GM18907 (cell line): Measurements from ENCODE around the gene TNFRSF4.

Experiments
- ATAC-seq: cut with Tn5 transposase; IDR thresholded peaks from one replicate; pipeline ENCODE4 v1.9.1; 2021; ENCODE audit warnings: mild to moderate bottlenecking, moderate library complexity; ENCODE audit not compliant: unreplicated experiment

TNFRSF4 gene

GRCh38 chr1:1219341-1219740, 5.4 kb upstream of the TNFRSF4 start:
- no peak for ATAC-seq

- ATAC-seq = no peak
Observed at GRCh38 chr1:1218524-1219200, 4.7 kb upstream of the TNFRSF4 start.

- ATAC-seq = no peak
Observed at GRCh38 chr1:1217621-1218523, 3.9 kb upstream of the TNFRSF4 start.

DNA sequence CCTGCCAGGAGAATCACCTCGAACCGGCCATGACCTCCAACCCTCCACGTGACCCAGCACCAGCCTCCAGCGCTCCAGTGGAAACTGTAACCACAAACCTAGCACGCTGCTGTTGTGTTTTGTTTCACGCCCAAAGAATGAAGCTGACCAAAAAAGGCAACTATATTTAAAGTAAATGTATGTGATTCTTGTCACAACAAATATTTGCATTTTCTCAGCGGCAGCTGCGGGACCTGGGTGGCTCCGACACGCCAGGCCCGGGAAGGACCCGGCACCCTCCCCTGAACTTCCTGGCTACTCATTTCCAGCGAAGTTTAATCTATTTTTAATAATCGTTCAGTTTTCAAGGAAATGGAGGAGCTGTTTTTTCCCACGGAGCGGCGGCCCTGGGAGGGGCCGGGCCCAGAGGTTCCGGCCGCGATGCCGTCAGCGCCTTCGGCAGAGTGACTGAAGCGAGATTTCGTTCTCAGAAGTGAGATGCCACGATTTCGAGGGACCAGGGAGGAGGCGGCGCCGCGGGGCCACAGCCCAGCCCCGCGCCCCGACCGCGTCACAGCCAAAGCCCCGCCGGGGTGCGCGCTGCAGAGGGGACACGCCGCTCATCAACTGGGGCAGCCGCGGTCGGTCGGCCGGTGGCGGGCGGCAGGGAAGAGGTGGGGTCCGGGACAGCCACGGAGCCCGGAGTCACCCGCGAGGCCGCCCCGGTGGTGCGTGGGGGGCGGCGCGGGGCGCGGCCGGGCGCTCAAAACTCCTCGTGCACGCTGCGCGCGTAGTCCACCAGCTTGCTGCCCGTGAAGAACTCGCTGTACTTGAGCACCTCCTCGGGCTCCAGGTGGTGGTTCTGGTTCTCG, 3.0 kb upstream of the TNFRSF4 start:
- no peak for ATAC-seq

DNA sequence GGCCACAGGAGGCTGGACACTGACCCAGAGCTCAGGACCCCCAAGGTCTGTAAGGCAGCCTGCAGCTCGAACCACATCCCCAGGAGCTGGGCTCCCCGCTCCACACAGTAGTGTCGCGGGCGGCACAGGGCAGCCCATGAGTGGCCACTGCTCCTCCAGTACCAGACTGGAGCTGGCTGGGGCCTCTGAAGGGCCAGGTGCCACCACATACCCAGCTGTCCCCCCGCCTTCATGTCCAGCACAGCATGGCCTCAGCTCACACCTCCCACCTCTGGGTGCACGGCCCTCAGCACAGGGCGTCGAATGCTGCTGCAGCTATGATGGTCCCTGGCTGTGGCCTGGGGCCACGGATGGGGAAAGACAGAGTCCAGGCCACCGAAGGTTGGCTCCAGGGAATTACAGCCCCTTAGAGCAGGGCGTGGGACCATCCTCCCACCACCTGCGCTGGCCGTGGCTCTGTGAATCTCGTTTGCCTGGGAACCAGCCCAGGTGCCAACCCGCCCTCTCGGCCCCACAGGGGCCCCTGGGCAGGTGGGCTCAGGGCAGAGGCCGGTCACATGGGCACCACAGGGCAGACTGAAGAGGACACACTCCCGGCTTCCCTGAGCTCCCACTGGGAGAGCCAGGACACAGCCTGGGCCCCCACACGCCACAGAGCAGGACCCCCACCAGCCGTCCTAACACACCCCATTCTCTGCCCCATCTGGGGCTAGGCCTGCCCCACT, 2.1 kb upstream of the TNFRSF4 start:
- ATAC-seq = no peak

- no peak for ATAC-seq
Observed at GRCh38 chr1:1215080-1215676, 1.2 kb upstream of the TNFRSF4 start.

DNA sequence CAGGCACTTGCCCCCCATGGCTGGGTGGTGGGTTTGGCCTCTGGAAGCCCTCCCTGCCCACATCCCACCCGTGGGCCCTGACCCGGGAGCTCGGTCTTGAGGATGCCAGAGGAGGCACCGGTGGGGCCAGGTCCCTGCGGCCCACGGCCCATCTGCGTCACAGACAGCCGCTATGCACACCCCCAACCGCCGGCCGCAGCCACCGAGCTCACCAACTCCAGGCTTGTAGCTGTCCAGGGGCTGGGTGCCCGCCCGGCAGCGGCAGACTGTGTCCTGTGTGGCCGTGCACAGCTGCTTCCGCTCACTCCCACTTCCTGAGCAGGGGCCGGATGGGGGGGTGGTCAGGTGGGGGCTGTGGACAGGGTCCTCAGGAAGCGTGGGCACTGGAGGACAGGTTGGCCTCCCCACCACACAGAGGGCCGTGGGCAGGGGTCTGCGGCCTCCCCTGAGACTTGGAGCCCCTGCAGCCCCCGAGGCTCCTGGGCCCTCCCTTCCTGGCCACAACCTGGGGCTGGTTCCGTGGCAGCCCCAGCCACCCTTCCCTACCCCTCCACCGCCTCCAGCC, 1.1 kb downstream of the TNFRSF4 start:
- no peak for ATAC-seq

GRCh38 chr1:1211541-1212441, 2.2 kb downstream of the TNFRSF4 start:
- ATAC-seq = no peak

- no peak for ATAC-seq
Observed at GRCh38 chr1:1210726-1211540, 3.0 kb downstream of the TNFRSF4 start.

- ATAC-seq = no peak
Observed at GRCh38 chr1:1208713-1209433, 5.1 kb downstream of the TNFRSF4 start.

DNA sequence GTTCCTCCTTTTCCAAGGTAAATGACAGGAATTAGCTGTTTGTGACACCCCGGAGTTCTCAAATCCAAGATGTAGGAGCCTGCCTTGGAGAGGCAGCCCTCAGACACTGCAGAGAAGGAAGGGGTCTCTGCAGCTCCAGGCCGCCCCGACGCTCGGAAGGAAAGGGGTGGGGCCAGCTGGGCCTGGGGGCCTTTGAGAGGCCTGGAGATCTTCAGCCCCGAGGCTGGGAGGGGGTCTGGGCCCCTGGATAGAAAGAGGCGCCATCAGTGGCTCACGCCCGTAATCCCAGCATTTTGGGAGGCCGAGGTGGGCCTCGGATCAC, 6.4 kb downstream of the TNFRSF4 start:
- no peak for ATAC-seq

GRCh38 chr1:1206966-1207531, 6.9 kb downstream of the TNFRSF4 start:
- no peak for ATAC-seq

DNA sequence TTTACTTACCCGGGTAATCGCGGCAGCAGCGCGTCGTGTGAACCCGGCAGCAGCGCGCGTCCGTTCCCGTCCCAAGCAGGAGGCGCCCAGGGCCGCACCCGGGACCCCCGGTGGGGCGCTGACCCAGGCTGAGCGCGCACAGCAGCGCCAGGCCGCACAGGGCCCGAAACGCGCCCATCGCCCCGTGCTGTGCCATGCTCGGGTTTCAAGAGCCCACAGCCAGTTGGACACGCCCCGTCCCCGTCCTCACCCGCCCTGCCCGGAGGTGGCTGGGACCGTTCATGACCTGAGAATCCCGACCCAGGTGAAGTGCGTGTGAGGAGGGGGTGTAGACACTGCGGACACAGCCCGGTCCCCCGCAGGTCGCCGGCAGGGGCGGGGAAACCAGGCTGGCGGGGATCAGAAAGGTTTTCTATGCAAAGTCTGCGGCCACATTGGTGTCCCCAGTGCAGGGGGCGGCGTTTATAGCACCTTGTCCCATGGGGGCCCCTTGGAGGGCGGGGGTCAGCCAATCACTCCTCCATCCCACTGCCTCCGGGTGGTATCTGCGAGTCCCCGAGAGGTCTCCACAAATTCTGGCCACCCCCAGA, 7.5 kb downstream of the TNFRSF4 start, which contains the start of gene TNFRSF18:
TSS of gene TNFRSF18 (minus strand) at position 217 of the 590 bp plus-strand sequence. CDS start at position 196, 21 bp downstream.
- ATAC-seq = peak; percentile 38

- no peak for ATAC-seq
Observed at GRCh38 chr1:1205769-1206375, 8.1 kb downstream of the TNFRSF4 start.

DNA sequence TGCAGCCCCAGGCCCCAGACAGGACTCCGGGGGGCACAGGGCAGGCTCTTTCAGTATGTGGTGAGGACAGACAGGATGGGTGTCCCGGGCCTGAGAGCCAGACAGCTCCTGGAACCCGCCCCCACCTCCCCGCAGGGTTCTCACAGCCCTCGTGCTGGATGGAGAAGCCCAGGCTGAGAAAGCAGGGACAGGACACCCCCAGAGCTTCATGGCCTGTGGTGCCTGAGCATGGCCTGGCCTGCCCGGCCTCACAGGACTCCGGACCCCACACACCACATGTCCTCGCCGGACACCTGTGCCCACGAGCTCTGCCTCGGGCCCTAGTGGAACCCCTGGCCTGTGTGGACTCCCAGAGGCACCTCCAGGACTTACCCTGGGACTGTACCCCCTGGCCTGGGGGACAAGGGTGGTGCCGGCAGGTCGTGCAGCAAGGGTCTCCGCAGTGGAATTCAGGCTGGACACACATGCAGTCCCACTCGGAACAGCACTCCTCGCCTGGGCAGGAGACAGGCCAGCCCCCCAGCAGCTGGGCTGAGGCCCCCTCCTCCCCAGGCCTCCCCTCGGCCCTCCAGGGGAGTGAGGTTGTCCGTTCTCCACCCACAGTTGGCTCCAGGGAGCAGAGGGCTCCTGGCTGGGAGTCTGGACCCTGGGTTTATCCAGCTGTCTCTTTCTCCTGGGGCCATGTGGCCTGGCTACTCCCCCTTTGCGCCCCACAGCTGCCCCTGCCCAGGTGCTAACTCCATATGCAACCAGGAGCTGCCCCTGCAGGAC, 8.8 kb downstream of the TNFRSF4 start:
- no peak for ATAC-seq
